GM12874 (cell line): ENCODE data around the gene EXOSC9.

ENCODE experiments used
- TF ChIP-seq, protein P1 (sequence below): IDR thresholded peaks from 2 replicates; pipeline ENCODE4 v1.5.1; 2011; ENCODE audit warnings: low read depth, mild to moderate bottlenecking, control low read depth, low read length, moderate library complexity; ENCODE audit not compliant: insufficient read depth

Gene EXOSC9

DNA sequence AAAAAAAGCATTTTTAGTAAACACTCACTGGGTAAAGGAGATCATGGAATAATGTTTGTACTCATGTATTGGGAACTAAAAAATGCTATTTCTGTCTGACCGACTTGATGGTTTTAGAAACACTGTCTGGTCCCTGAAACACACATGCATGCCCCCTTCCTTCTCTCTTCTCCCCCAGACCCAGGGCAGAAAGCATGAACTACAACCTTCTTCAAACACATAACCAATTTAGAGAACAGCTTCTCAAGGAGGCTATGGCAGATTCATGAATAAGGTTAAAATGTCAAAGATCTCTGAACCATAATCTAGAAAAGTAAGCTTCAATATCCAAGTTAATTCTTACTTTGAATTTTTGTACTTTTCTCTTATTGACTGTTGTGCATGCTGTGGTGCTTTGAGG lies 16.6 kb downstream of the EXOSC9 start:
- TF ChIP-seq, protein P1, sequence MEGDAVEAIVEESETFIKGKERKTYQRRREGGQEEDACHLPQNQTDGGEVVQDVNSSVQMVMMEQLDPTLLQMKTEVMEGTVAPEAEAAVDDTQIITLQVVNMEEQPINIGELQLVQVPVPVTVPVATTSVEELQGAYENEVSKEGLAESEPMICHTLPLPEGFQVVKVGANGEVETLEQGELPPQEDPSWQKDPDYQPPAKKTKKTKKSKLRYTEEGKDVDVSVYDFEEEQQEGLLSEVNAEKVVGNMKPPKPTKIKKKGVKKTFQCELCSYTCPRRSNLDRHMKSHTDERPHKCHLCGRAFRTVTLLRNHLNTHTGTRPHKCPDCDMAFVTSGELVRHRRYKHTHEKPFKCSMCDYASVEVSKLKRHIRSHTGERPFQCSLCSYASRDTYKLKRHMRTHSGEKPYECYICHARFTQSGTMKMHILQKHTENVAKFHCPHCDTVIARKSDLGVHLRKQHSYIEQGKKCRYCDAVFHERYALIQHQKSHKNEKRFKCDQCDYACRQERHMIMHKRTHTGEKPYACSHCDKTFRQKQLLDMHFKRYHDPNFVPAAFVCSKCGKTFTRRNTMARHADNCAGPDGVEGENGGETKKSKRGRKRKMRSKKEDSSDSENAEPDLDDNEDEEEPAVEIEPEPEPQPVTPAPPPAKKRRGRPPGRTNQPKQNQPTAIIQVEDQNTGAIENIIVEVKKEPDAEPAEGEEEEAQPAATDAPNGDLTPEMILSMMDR = no peak

DNA sequence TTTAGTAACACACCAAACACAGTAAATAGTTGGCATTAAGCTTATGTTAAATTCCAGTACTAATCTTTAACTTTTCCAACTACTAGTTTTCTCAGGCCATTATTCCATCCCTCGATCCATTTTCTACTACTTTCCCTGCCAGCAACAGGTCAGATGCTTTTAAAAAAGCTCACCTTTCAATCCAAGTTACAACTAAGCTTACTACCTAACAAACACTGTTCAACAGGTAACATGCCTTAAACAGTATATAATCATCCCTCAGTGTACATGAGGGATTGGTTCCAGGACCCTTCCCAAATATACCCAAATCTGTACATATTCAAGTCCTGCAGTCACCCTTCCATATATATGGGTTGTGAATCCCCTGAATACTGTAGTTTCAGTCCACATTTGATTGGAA lies 17.1 kb downstream of the EXOSC9 start:
- TF ChIP-seq, protein P1 = no peak

DNA sequence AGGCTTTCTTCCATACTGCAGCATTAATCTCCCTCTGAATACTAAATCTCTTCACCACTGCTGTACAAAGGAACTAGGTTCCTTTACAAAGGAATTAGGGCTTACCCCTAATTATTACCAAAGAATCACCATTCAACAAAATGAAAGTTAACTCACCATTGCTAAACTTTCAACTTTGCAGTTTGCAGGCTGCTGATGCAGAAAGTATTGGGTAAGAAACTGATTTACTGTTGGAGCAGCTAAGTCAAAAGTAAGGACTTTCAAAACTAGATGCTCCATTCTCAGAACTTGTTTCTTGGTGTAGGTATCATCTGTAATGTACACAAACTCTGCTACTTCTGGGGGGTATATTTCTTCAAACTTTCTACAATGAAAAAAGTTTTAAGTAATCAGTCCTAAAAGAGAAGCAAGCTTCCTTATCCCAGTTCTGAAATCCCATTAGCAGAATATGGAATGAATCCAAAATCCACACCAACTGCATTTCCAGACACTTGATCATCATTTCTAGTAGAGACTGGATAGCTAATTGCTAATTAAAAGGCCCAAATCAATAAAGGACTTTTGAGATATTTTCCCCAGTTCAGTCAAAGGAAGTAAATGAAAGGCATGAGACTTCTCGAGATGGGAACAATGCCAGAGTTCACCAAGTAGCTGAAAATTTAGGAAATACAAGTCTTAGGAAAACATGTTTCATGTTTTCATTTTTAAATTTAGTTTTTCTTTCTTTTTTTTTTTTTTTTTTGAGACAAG lies 18.3 kb downstream of the EXOSC9 start:
- TF ChIP-seq, protein P1 = no peak

DNA sequence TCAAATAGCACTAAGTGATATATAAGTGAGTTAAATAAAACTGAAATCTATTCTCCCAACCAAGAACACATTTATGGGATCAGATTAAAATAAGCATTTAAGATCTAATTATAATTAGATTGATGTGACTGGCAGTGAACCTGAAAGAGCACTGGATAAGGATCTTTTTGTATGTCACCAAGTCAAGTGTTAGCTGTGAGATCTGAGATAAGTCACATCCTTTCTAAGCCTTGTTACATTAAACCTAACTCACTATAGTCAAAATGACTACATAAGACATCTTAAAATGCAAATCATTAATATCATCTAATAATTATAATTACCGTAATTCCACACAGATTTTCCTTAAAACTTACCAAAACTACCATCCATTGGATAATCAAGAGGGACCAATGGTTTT lies 20.9 kb downstream of the EXOSC9 start:
- TF ChIP-seq, protein P1 = no peak

DNA sequence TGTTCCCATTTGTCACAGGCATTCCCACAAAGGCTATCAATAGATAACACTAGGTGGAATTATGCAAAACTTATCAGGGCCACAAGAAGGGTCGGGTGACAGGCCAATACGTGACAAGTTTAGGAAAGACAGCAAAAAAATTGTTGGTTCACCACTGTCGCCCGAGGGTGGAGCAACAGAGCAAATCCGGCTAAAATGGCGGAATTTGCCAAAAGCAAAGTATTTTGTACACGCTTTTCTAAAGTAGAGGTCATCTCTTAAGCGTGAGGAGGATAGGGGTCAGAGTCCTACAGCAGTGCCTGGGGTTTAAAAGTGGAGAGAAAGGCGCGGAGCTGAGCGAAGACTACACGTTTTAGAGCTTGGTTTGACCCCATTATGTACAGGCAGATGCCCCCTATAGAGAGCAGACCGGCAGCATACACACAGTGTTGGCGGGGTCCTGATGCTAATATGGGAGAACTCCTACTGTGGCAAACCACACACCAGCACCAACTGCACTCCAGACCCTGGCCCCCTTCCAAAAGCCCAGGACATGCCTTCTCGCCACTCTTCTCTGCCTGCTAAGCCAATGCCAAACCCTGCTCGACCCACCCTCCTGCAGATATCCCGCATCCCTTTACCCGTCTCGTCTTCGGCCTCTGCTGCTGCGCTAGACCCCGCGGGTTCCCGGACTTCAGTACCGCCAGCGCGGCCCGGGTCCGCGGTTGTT lies 21.8 kb downstream of the EXOSC9 start:
- TF ChIP-seq, protein P1 = 0 out of 2 replicates have a peak, but pooled peaks have one; percentile 13

DNA sequence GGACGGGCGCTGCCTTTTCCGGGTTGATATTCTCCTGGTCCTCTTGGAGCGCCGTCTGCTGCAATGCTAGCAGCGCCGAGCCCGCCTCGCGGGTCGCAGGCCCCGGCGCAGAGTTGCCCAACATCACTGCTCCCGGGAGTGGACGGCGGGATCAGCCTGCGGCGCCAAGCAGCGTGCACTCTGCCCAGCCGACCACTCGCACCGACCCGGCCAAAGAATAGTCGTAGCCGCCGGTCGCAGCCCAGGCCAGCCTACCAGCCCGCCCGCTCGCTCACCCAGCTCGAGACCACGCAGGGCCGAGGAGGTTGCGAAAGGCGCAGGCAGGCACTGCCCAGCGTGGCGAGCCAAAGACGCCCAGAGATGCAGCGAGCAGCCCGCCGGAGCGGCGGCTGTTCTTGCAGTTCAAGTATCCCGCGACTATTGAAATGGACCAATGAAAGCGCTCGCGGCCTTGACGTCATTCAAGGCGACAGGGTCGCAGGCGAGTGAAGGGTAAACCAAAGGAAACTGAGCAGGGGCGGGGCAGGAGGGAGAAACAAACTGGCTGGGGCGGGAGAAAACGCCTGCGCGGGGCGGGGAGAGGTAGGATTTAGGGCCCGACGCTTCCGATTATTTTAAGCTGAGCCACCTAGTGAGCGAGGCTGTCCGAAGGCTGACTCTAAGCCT lies 22.5 kb downstream of the EXOSC9 start, which contains the start of gene CCNA2:
Gene CCNA2, minus strand, starts transcription at position 379 of the 666 bp plus-strand sequence. Its CDS starts 255 bp downstream, at position 124.
- TF ChIP-seq, protein P1 = no peak

DNA sequence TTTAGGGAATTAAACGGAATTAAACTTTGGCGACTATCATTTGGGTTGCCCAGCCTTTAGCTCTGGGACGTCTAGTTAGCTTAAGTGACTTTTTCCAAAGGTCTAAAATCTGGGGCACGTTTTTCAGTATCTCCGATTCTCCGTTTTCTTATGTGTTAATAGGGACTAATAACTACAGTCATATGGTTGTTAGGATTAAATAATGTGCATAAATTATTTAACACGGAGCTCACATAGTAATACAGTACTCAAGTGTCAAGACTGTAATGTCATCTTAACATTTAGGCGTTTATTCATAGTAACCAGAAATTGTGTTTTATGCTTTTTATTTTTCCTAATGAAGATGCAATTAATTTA lies 23.0 kb downstream of the EXOSC9 start:
- TF ChIP-seq, protein P1 = no peak
